Epithelial cell of esophagus (primary cell): ENCODE data around the gene ELMO1.

ENCODE experiments used
- DNase-seq: peaks from one replicate; pipeline ENCODE4 v3.0.0; 2010; ENCODE audit warnings: low read depth
- H3K4me3 ChIP-seq: 2 replicates; pipeline ENCODE4 v1.5.1; 2011; ENCODE audit warnings: mild to moderate bottlenecking, low read length, control low read depth
- CTCF ChIP-seq: IDR thresholded peaks from 2 replicates; pipeline ENCODE4 v1.5.1; 2011; ENCODE audit warnings: low read depth, mild to moderate bottlenecking, low read length, control low read depth, inconsistent platforms; ENCODE audit not compliant: insufficient read depth; ENCODE audit errors: missing control alignments

ELMO1 gene

GRCh38 chr7:37365405-37365804, 83.3 kb downstream of the ELMO1 start:
- DNase-seq = no peak
- H3K4me3 ChIP-seq = no peak overlapping the region
- TF ChIP-seq CTCF = no peak

GRCh38 chr7:37364856-37365255, 83.8 kb downstream of the ELMO1 start:
- TF ChIP-seq CTCF = no peak
- H3K4me3 ChIP-seq = no peak overlapping the region
- no peak for DNase-seq

GRCh38 chr7:37363536-37364491, 84.8 kb downstream of the ELMO1 start:
- no peak for TF ChIP-seq CTCF
- no peak for DNase-seq
- H3K4me3 ChIP-seq = no peak overlapping the region

GRCh38 chr7:37362802-37363201, 85.9 kb downstream of the ELMO1 start:
- no peak for DNase-seq
- TF ChIP-seq CTCF = no peak
- H3K4me3 ChIP-seq = no peak overlapping the region

GRCh38 chr7:37360484-37360883, 88.2 kb downstream of the ELMO1 start:
- DNase-seq = no peak
- H3K4me3 ChIP-seq = no peak overlapping the region
- no peak for TF ChIP-seq CTCF

GRCh38 chr7:37359662-37360444, 88.8 kb downstream of the ELMO1 start:
- no peak overlapping the region for H3K4me3 ChIP-seq
- no peak for DNase-seq
- no peak for TF ChIP-seq CTCF
